Fibroblast of peridontal ligament (primary cell): ENCODE results near the gene ARL6IP4.
A peak's percentile ranks its signal among the peaks of the same experiment; 100 is the strongest.

Experiments
- DNase-seq: peaks from one replicate; pipeline ENCODE4 v3.0.0-alpha.2; 2010; ENCODE audit errors: extremely low read depth

Gene ARL6IP4

DNA sequence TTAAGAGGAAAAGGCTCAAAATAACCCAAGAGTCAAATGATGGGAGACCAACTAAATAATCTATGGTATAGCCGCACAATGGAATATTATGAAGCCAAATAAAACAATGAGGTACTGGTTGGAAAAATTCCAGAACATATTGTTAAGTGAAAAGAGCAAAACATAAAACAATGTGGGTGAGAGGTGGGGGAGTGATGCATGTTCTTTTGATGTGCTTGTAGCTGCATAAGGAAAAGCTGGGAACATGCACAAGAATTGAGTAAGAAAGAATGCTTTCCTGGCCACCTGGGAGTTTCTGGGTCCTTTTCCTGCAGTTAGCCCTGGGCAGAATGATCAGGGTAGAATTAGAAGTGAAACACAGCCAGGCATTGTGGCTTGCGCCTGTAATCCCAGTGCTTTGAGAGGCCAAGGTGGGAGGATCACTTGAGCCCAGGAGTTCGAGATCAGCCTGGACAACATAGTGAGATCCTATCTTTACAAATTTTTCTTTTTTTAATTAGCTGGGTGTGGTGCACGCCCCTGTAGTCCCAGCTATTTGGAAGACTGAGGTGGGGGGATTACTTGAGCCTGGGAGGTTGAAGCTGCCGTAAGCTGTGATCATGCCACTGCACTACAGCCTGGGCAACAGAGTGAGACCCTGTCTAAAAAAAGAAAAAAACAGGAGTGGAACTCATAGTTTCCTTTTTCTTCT, 22.1 kb upstream of the ARL6IP4 start:
- DNase-seq = peak; percentile 19

DNA sequence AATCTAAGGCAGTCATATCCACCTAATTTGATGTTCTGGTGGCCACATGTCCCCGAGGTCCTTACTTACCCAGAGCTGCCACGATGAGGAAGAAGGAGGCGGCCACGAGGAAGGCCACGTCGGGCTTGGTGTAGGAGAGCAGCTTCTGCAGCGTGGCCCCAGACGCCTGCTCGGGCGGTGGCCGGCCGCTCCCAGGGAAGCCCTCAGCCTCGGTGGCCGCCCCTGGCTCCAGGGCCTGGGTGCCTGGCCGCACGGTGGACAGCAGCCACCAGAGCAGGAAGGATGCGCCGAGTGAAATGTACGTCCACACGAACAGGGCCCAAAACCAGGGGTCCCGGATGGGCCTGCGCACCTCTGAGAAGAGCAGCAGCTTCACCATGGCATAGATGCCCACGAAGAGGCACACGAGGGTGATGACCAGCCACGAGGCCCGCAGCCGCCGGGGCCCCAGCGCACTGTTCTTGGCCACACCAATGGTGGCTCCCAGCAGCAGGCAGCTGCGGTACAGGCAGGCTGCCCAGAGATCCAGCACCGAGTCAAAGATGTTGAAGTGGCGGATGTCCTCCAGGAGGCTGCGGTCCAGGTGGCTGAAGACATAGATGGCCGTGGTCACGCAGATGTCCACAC, 20.8 kb upstream of the ARL6IP4 start:
- no peak for DNase-seq

DNA sequence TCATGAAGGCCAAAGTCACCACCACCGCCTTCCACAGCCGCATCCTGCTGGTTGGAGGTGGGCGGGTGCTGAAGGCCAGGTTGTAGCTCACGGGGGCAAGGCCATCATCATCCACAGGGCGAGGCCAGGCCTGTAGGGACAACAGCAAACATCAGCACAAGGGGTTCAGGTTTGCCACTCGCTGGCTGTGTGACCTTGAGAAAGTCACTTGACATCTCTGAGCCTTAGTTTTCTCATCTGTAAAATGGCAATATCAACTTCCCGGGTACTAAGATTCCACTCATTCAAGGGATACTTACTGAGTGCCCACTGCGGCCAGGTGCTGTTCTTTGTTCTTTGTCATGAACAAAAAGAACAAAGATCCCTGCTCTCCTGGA, 20.3 kb upstream of the ARL6IP4 start:
- DNase-seq = no peak

- no peak for DNase-seq
Measured at GRCh38 chr12:122961531-122962329, 18.8 kb upstream of the ARL6IP4 start.

- no peak for DNase-seq
Measured at GRCh38 chr12:122963941-122964265, 16.6 kb upstream of the ARL6IP4 start.

GRCh38 chr12:122964439-122965257, 15.8 kb upstream of the ARL6IP4 start:
- DNase-seq = no peak

- no peak for DNase-seq
Measured at GRCh38 chr12:122965321-122965751, 15.1 kb upstream of the ARL6IP4 start.

GRCh38 chr12:122965851-122966742, 14.4 kb upstream of the ARL6IP4 start, which contains the start of gene ABCB9:
Gene ABCB9, minus strand, starts transcription at chr12:122966463. Its CDS starts 6,228 bp downstream, at chr12:122960235.
- DNase-seq = peak; percentile 79

DNA sequence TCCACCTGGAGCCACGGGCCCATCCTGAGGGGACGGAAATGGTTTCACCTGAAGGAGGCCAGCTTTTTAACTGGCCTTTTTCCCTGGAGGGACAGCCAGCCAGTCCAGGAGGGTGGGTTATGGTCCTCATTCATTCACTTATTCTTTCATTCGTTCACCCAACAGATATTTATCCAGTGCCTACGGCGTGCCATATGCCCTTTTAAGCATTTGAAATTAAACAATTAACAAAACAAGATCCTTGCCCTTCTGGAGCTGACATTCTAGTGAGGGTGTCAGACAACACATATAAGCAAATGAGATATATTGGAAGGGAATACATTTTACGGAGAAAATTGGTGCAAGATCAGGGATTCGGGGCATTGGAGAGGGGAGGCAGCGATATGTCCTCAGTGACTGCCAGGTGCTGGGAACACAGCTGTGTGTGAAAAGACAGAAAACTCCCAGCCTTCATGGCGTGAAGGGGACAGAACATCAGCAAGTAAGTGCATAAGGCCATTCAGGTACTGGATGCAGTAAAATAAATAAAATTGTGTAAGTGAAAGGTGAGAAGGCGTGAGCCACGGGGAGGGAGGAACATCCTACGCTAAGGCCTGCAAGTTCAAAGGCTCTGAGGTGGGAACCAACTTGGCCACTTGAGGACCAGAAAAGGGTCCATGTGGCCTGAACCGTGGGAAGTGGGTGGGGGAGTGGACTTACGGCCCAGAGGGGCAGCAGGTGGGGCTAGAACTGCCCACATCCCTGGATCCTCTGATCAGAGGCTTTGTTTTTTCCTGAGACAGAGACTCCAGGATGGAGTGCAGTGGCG, 13.5 kb upstream of the ARL6IP4 start:
- DNase-seq = no peak

DNA sequence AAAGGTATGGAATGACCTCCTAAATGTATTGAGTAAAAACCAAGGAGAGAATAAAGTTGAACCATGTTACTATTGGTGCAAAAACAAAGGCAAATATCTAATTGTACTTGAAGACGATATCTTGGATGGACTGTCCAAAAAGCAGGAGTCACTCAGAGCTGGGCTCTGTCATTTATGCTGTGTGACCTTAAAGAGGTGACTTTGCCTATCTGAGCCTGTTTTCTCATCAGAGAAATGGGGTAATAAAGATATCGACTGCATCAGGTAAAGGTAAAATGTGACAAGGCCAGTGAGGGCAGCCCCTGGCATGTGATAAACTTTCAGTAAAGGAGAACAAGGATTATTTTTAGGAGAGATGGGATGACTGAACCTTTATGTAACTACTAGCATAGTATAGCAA, 12.4 kb upstream of the ARL6IP4 start:
- DNase-seq = no peak

GRCh38 chr12:122969676-122970075, 10.8 kb upstream of the ARL6IP4 start:
- no peak for DNase-seq

DNA sequence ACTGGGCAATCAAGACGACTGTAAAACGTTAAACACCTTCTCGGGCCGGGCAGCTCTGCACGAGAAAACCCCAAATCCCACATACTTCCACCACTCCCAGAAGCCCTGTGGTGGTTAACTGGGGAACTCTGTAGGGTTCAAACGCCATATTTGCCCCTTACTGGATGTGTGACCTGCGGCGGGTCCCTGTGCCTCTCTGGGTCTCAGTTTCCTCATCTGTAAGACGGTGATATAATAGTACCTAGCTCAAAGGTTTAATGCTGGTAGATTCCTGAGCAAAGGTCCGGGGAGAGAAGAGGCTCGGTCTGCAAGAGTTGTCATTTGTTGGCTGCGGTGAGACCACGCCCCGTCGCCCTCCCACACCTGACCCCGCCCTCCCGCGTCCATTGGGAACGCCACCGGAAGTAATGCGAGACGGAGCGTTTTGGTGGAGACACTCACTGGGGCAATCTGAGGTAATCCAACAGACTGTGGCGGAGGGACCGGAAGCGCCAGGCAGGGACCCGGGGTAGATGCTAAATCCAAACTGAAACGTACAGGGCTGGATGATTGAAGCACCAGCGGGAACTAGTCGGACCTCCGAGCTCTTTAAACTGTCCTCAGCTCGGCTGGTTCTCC, 6.1 kb upstream of the ARL6IP4 start:
- peak; percentile 98 for DNase-seq

GRCh38 chr12:122974892-122975789, 5.3 kb upstream of the ARL6IP4 start, which contains the start of gene OGFOD2:
Gene OGFOD2, plus strand, starts transcription at chr12:122975244. Its CDS starts 8 bp downstream, at chr12:122975252.
- peak; percentile 88 for DNase-seq

GRCh38 chr12:122975790-122976647, 4.5 kb upstream of the ARL6IP4 start:
- DNase-seq = no peak

- DNase-seq = no peak
Measured at GRCh38 chr12:122976648-122976975, 3.9 kb upstream of the ARL6IP4 start.

GRCh38 chr12:122977153-122977552, 3.3 kb upstream of the ARL6IP4 start:
- no peak for DNase-seq

DNA sequence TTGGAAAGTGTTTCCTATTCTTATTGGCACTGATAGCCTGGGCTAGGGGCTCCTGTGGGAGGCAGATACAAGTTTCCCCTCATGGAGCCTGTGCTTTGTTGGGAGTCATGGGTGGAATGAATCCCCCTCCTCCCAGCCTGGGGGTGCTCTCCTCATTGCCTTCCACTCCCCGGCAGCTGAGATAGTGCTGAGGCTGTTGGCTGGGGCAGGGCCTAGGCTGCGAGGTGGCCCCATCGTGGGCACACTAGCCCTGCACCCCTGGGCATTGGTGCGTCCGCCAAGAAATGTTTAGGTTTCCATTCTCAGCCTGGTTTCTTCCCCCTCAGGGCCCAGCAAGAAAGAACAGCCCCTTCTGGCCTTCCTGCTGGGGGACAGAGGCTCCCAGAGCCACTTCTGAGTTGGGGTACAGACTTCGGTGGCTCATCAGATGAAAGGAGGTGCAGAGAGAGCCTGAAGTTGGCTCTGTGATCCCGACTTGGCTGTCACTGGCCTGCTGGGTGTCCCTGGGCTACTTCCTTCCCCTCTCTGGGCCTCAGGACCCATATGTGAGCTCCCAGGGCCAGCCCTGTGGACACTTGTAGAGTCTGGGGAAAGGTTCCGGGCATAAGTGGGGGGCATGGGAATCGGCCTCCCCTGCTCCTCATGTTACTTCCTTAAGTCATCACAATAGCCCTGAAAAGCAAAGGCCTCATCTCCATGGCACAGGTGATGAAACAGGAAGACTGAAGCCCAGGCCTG, 2.7 kb upstream of the ARL6IP4 start:
- no peak for DNase-seq
